GM18505 (cell line): Measurements from ENCODE around the gene CSGALNACT2.

Experiments used
- ATAC-seq: cut with Tn5 transposase; IDR thresholded peaks from one replicate; pipeline ENCODE4 v1.9.1; 2021; ENCODE audit not compliant: unreplicated experiment
- POLR2A ChIP-seq: IDR thresholded peaks from 4 replicates; pipeline ENCODE4 v1.6.1; 2011; ENCODE audit warnings: borderline replicate concordance; ENCODE audit not compliant: insufficient read depth, insufficient read length; ENCODE audit errors: extremely low read depth

CSGALNACT2 gene

GRCh38 chr10:43220657-43221418 lies 82.6 kb downstream of the CSGALNACT2 start:
- no peak for TF ChIP-seq POLR2A
- ATAC-seq = no peak

GRCh38 chr10:43221419-43222209 lies 83.4 kb downstream of the CSGALNACT2 start:
- no peak for ATAC-seq
- no peak for TF ChIP-seq POLR2A

- no peak for ATAC-seq
- TF ChIP-seq POLR2A = no peak
Observed at GRCh38 chr10:43222210-43222720, 84.0 kb downstream of the CSGALNACT2 start.

- TF ChIP-seq POLR2A = no peak
- ATAC-seq = no peak
Observed at GRCh38 chr10:43223056-43223455, 84.8 kb downstream of the CSGALNACT2 start.

GRCh38 chr10:43224321-43224720 lies 86.1 kb downstream of the CSGALNACT2 start:
- TF ChIP-seq POLR2A = no peak
- ATAC-seq = no peak

- no peak for TF ChIP-seq POLR2A
- no peak for ATAC-seq
Observed at GRCh38 chr10:43225004-43225786, 87.0 kb downstream of the CSGALNACT2 start.

GRCh38 chr10:43225787-43226153 lies 87.5 kb downstream of the CSGALNACT2 start:
- no peak for ATAC-seq
- no peak for TF ChIP-seq POLR2A

- ATAC-seq = no peak
- TF ChIP-seq POLR2A = no peak
Observed at GRCh38 chr10:43226441-43226840, 88.2 kb downstream of the CSGALNACT2 start.

GRCh38 chr10:43226851-43227845 lies 88.9 kb downstream of the CSGALNACT2 start:
- no peak for ATAC-seq
- TF ChIP-seq POLR2A = no peak

- no peak for ATAC-seq
- no peak for TF ChIP-seq POLR2A
Observed at GRCh38 chr10:43227911-43228782, 89.9 kb downstream of the CSGALNACT2 start.

- no peak for TF ChIP-seq POLR2A
- ATAC-seq = no peak
Observed at GRCh38 chr10:43228783-43229207, 90.5 kb downstream of the CSGALNACT2 start.
